Naive thymus-derived CD8-positive, alpha-beta T cell (primary cell): Measurements from ENCODE around the gene DIP2A. TPM values are rescaled to one million over a fixed set of nuclear protein-coding genes. Genes with fewer than 3 reads are reported as not detected.
A peak's percentile ranks its signal among the peaks of the same experiment; 100 is the strongest.

ENCODE experiments used
- ATAC-seq, 2 donors: fragments of 150-1000 bp; cut with Tn5 transposase in 1 of 2; sonication (Bioruptor Pico), chemical (Tn5 transposase) in 1 of 2; 1 replicate in 1 of 2; 2 replicates in 1 of 2; pipeline ENCODE4 v1.10.0; 2021; ENCODE audit warnings: mild to moderate bottlenecking in 2 of 2, moderate library complexity in 2 of 2
- POLR2A ChIA-PET: fragments of 350-600 bp; sonication (Branson Sonifier 250); formaldehyde crosslinking; loops from one replicate; lab custom pipeline; 2021; ENCODE audit warnings: antibody characterized with exemption; lab: Charles Lee
- DNase-seq, 10 donors: peaks; one replicate each; pipeline versions ENCODE4 v3.0.0 to v3.0.0-alpha.2; 2020 to 2022
- H3K27ac Mint-ChIP-seq, 10 donors: one replicate each; pipeline ENCODE4 v1.8.0; 2020 to 2022; ENCODE audit warnings: mild to moderate bottlenecking in 10 of 10, mixed read lengths in 10 of 10, moderate library complexity in 4 of 10, inconsistent platforms in 1 of 10
- H3K27me3 Mint-ChIP-seq, 5 donors: one replicate each; pipeline ENCODE4 v1.8.0; 2021 to 2022; ENCODE audit warnings: mixed read lengths in 5 of 5
- H3K36me3 Mint-ChIP-seq, 3 donors: one replicate each; pipeline ENCODE4 v1.8.0; 2020 to 2022; ENCODE audit warnings: mixed read lengths in 3 of 3, mild to moderate bottlenecking in 2 of 3, inconsistent platforms in 1 of 3
- H3K4me1 Mint-ChIP-seq, 4 donors: one replicate each; pipeline ENCODE4 v1.8.0; 2021 to 2022; ENCODE audit warnings: mixed read lengths in 4 of 4
- H3K4me3 Mint-ChIP-seq, 10 donors: one replicate each; pipeline ENCODE4 v1.8.0; 2020 to 2022; ENCODE audit warnings: mild to moderate bottlenecking in 10 of 10, mixed read lengths in 10 of 10, moderate library complexity in 6 of 10, inconsistent platforms in 1 of 10
- H3K9me3 Mint-ChIP-seq, 9 donors: one replicate each; pipeline ENCODE4 v1.8.0; 2020 to 2022; ENCODE audit warnings: mixed read lengths in 9 of 9, mild to moderate bottlenecking in 3 of 9, inconsistent platforms in 1 of 9, moderate library complexity in 1 of 9
- polyA plus RNA-seq, 3 donors: library from polyadenylated mRNA; unstranded; fragments of 300-500 nt; fragmentation: Illumina TruSeq; gene quantifications; one replicate each; pipeline ENCODE4 v1.2.3, GENCODE V29; 2021
- total RNA-seq, 8 experiments: library from RNA in 2 of 8; stranded (reverse) in 2 of 8; gene quantifications; one replicate each; pipeline ENCODE4 v1.2.3 and lab custom pipeline; 2021 to 2026

Gene DIP2A, protein sequence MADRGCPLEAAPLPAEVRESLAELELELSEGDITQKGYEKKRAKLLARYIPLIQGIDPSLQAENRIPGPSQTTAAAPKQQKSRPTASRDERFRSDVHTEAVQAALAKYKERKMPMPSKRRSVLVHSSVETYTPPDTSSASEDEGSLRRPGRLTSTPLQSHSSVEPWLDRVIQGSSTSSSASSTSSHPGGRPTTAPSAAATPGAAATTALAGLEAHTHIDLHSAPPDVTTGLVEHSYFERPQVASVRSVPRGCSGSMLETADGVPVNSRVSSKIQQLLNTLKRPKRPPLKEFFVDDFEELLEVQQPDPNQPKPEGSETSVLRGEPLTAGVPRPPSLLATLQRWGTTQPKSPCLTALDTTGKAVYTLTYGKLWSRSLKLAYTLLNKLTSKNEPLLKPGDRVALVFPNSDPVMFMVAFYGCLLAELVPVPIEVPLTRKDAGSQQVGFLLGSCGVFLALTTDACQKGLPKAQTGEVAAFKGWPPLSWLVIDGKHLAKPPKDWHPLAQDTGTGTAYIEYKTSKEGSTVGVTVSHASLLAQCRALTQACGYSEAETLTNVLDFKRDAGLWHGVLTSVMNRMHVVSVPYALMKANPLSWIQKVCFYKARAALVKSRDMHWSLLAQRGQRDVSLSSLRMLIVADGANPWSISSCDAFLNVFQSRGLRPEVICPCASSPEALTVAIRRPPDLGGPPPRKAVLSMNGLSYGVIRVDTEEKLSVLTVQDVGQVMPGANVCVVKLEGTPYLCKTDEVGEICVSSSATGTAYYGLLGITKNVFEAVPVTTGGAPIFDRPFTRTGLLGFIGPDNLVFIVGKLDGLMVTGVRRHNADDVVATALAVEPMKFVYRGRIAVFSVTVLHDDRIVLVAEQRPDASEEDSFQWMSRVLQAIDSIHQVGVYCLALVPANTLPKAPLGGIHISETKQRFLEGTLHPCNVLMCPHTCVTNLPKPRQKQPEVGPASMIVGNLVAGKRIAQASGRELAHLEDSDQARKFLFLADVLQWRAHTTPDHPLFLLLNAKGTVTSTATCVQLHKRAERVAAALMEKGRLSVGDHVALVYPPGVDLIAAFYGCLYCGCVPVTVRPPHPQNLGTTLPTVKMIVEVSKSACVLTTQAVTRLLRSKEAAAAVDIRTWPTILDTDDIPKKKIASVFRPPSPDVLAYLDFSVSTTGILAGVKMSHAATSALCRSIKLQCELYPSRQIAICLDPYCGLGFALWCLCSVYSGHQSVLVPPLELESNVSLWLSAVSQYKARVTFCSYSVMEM (N-terminal part only)
- total RNA-seq (100 to 1,000 TPM; 158 to 163 TPM), polyA plus RNA-seq (10 to 100 TPM; 26.8 to 33.6 (median 28.6) TPM), total RNA-seq (lab: John Stamatoyannopoulos, UW) (55.5 to 408 (median 285) reads per million in 6 experiments)

DNA sequence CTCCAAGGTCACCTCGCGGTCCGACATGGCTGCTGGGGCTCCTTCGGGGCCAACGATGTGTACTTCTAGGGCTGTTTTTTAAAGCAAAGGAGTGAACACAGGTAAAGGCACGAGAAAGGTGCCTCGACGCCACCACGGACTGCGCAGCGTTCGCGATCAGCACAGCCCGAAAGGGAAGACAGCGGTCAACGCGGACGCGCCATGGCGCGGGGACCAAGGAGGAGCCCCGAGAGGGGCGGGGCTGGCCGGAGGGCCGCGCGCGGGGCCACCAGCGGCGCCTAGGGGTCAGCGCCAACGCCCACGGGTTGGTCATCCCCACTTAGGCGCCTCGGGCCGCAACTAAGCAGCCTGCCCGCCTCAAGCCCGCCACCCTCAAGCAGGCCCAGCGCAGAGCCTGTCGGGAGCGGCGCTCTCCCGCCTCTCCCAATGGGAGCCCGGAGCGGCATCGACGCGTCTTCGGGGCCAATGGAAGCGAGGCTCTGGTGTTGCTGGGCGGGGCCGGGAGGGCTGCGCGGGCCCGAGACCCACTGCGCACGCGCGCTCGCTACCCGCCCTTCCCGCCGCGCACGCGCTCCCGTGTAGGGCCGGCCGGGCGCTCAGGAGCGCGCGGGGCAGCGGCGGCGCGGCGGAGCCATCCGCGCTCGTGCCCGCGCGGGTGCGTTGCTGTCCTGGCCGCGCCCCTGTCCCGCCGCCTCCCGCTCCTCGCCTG, at the start of gene DIP2A:
TSS of gene DIP2A (plus strand) at position 577 of the 709 bp plus-strand sequence. CDS start 241 bp downstream, outside the sequence.
- peak within 1 kb of the TSS; percentile 78 to 98 (median 96) for H3K27ac Mint-ChIP-seq
- no peaks in the 10 kb centered on the region for H3K27me3 Mint-ChIP-seq
- H3K4me3 Mint-ChIP-seq, result peak within 1 kb of the TSS; percentile 89 to 97 (median 92)
- peaks cover 0 to 27% (median 0%) of the 10 kb centered on the region in 3 donors for H3K36me3 Mint-ChIP-seq
- DNase-seq, result peak; percentile 85 to 98 (median 94)
- peak; percentile 96 to 97 for ATAC-seq
- H3K9me3 Mint-ChIP-seq, result no peaks in the 10 kb centered on the region
- POLR2A ChIA-PET, result interaction anchor here (0.6 to 4.5 kb wide), 17 partner anchors 13 to 315 kb away, joined by 3 to 41 read pairs (median 6); partner anchors contain the start of genes C21orf58, PCNT and PRMT2
- H3K4me1 Mint-ChIP-seq, result peaks cover 21 to 67% (median 58%) of the 10 kb centered on the region in 4 donors

DNA sequence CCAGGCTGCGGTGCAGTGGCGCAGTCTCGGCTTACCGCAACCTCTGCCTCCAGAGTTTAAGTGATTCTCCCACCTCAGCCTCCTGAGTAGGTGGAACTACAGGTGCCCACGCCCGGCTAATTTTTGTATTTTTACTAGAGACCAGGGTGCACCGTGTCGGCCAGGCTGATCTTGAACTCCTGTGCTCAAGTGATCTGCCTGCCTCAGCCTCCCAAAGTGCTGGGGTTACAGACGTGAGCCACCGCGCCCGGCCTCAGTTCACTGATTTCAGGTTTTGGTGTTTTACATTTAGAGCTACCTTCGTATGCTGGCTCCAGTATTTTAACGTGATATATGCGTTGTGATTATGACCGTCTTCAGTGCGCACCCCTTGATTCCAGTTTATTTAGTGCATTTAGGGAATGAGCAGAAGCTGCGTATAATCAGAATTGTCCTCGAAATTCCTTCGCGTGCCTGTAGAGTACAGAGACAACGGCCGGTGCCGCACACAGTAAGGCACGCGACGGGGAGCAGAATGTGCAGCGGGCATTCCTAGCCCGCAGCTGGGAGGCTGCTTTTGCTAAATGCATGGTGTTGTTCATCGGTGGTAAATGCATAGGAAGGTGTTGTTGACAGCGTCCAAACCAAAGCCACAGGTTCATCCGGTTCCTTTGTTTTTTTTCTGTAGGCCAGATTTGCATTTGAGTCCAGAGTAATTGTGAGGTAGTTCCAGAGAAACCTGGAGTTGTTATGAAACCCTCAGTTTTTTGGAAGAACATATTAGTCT, 48.9 kb upstream of the DIP2A start:
- Mint-ChIP-seq H3K36me3 (peaks cover 0 to 34% (median 9%) of the 10 kb centered on the region in 3 donors), H3K9me3 (no peaks in the 10 kb centered on the region), H3K27ac (peak overlapping the region in 1 of 10 donors; percentile 12), H3K27me3 (no peaks in the 10 kb centered on the region), H3K4me3 (no peak overlapping the region), H3K4me1 (peaks cover 0 to 7% (median 3%) of the 10 kb centered on the region in 4 donors)
- DNase-seq (no peak), ATAC-seq (no peak)
- POLR2A ChIA-PET, result interaction anchor here (0.7 kb wide), 1 partner anchor 23 kb away, joined by 4 read pairs; no protein-coding TSS in a partner anchor

DNA sequence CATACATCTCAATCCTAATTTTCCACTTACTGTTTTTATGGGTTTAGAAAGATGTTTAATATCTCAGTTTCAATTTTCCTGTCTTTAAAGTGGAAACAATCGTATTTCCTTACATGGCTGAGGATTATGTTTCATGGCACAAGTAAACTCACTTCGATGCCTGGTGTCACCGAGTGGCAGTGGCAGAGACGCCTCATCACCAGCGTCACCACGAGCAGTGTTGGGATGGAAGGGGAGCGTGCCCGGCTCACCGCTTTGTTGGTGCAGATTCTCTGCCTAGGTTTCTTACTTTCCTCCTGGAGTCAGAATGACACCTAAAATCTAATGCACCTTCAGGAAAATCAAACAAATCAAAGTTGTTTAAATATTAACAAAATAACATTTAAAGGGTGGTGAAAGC, 48.2 kb upstream of the DIP2A start:
- no peak overlapping the region for H3K4me3 Mint-ChIP-seq
- peak in 1 of 10 donors; percentile 15 for DNase-seq
- peaks cover 0 to 7% (median 3%) of the 10 kb centered on the region in 4 donors for H3K4me1 Mint-ChIP-seq
- H3K36me3 Mint-ChIP-seq, result peaks cover 0 to 30% (median 9%) of the 10 kb centered on the region in 3 donors
- H3K27ac Mint-ChIP-seq, result no peak overlapping the region
- no peaks in the 10 kb centered on the region for H3K27me3 Mint-ChIP-seq
- POLR2A ChIA-PET, result interaction anchor here (1.5 kb wide), 1 partner anchor 17 kb away, joined by 3 read pairs; no protein-coding TSS in a partner anchor
- H3K9me3 Mint-ChIP-seq, result no peaks in the 10 kb centered on the region
- no peak for ATAC-seq

DNA sequence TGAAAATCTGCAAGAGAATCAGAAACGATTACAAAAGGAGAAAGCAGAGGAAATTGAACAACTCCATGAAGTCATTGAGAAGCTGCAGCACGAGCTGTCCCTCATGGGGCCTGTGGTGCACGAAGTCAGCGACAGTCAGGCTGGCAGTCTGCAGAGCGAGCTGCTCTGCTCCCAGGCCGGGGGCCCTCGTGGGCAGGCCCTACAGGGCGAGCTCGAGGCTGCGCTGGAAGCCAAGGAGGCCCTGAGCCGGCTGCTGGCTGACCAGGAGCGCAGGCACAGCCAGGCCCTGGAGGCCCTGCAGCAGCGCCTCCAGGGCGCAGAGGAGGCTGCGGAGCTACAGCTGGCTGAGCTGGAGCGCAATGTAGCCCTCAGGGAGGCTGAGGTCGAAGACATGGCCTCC, 47.5 kb upstream of the DIP2A start:
- ATAC-seq (no peak), DNase-seq (peak in 1 of 10 donors; percentile 45)
- POLR2A ChIA-PET, result interaction anchor here (1.5 kb wide), 1 partner anchor 16 kb away, joined by 3 read pairs; no protein-coding TSS in a partner anchor
- Mint-ChIP-seq H3K9me3 (no peaks in the 10 kb centered on the region), H3K4me3 (no peak overlapping the region), H3K4me1 (peaks cover 0 to 7% (median 3%) of the 10 kb centered on the region in 4 donors), H3K27me3 (no peaks in the 10 kb centered on the region), H3K36me3 (peaks cover 0 to 37% (median 13%) of the 10 kb centered on the region in 3 donors), H3K27ac (no peak overlapping the region)

DNA sequence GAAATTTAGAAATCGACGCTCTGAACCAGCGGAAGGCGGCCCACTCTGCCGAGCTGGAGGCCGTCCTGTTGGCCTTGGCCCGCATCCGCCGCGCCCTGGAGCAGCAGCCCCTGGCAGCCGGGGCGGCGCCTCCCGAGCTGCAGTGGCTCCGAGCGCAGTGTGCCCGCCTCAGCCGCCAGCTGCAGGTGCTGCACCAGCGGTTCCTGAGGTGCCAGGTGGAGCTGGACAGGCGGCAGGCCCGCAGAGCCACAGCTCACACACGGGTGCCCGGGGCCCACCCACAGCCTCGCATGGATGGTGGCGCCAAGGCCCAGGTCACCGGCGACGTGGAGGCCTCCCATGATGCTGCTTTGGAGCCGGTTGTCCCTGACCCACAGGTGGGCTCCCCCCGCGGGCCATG, 47.0 kb upstream of the DIP2A start:
- Mint-ChIP-seq H3K4me1 (peaks cover 0 to 7% (median 3%) of the 10 kb centered on the region in 4 donors), H3K36me3 (peaks cover 0 to 39% (median 15%) of the 10 kb centered on the region in 3 donors), H3K27me3 (no peaks in the 10 kb centered on the region), H3K9me3 (no peaks in the 10 kb centered on the region), H3K4me3 (no peak overlapping the region), H3K27ac (peak overlapping the region in 1 of 10 donors; percentile 63)
- no peak for ATAC-seq
- POLR2A ChIA-PET, result interaction anchor here (1.5 kb wide), 1 partner anchor 16 kb away, joined by 3 read pairs; no protein-coding TSS in a partner anchor
- peak in 1 of 10 donors; percentile 30 for DNase-seq

DNA sequence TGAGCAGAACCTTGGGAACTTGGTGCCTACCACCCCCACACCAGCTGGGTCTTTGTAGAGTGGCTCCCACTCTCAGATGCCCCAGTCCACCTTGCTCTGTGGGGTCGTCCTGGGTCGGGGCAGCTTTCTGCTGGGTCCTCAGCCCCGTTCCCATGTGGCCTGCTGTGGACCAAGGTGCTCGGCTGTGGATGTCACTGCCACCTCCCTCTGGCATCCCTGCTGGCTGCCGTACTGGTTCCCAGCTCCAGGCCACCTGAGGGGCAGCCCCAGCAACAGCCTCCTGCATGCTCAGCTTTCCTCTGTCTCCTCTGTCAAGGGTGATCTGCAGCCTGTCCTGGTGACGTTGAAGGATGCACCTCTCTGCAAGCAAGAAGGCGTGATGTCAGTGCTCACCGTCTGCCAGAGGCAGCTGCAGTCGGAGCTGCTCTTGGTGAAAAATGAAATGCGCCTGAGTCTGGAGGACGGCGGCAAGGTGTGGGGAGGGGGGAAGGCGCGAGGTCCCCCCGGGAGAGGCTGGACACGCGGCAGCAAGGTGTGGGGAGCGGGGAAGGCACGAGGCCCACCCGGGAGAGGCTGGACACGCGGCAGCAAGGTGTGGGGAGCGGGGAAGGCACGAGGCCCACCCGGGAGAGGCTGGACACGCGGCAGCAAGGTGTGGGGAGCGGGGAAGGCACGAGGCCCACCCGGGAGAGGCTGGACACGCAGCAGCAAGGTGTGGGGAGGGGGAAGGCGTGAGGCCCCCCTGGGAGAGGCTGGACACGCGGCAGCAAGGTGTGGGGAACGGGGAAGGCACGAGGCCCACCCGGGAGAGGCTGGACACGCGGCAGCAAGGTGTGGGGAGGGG, 45.9 kb upstream of the DIP2A start:
- Mint-ChIP-seq H3K4me3 (no peak overlapping the region), H3K36me3 (peaks cover 0 to 37% (median 15%) of the 10 kb centered on the region in 3 donors), H3K4me1 (peaks cover 0 to 3% (median under 1%) of the 10 kb centered on the region in 4 donors), H3K27ac (peak overlapping the region in 1 of 10 donors; percentile 63), H3K9me3 (no peaks in the 10 kb centered on the region), H3K27me3 (no peaks in the 10 kb centered on the region)
- ATAC-seq, result no peak
- peak in 1 of 10 donors; percentile 45 for DNase-seq
- POLR2A ChIA-PET, result interaction anchor here (0.6 to 1.3 kb wide), 2 partner anchors 10 to 14 kb away, joined by 4 to 5 read pairs; no protein-coding TSS in a partner anchor

DNA sequence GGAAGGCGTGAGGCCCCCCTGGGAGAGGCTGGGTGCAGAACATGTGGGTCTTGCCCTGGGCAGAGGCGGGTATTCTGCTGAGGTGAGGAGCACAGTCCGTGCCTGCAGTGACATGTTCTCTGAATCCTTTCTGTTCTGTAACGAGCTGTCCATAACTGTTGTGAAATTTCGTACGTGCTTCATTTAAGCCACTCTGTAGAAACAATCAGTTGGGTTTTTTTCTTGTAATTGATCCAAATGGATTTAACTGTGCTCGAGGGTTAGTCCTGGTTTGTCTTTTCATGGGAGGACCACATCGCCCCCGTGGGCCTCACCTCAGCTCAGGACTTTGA, 45.4 kb upstream of the DIP2A start:
- peaks cover 0 to 39% (median 18%) of the 10 kb centered on the region in 3 donors for H3K36me3 Mint-ChIP-seq
- POLR2A ChIA-PET, result interaction anchor here (1.3 kb wide), 1 partner anchor 9 kb away, joined by 4 read pairs; no protein-coding TSS in a partner anchor

DNA sequence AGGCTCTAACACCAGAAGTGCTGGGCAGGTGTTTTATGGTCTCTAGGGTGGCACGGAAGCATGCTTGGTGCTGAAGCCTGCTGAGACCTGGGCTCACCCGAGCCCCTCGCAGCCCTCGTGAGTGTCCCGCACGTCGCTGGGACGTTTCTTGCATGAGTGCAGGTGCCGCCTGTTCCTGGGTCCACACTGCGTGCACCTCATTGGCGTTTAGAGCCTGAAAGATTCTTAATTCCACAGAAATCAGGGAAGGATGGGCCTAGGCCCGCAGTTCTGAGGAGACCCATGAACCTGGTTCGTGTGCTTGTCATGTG, 43.8 kb upstream of the DIP2A start:
- DNase-seq (peak in 1 of 10 donors; percentile 4), ATAC-seq (no peak)
- Mint-ChIP-seq H3K27me3 (no peaks in the 10 kb centered on the region), H3K4me3 (no peak overlapping the region), H3K4me1 (peaks cover 0 to 3% (median 0%) of the 10 kb centered on the region in 4 donors), H3K36me3 (peaks cover 0 to 49% (median 19%) of the 10 kb centered on the region in 3 donors), H3K9me3 (no peaks in the 10 kb centered on the region), H3K27ac (no peak overlapping the region)
- POLR2A ChIA-PET, result no interaction called here

More for the DNA sequence above, 45.4 kb upstream of the DIP2A start:
- Mint-ChIP-seq H3K4me1 (peaks cover 0 to 3% (median under 1%) of the 10 kb centered on the region in 4 donors), H3K27me3 (no peaks in the 10 kb centered on the region), H3K4me3 (no peak overlapping the region), H3K27ac (no peak overlapping the region), H3K9me3 (no peaks in the 10 kb centered on the region)
- DNase-seq, result no peak
- ATAC-seq, result no peak

DNA sequence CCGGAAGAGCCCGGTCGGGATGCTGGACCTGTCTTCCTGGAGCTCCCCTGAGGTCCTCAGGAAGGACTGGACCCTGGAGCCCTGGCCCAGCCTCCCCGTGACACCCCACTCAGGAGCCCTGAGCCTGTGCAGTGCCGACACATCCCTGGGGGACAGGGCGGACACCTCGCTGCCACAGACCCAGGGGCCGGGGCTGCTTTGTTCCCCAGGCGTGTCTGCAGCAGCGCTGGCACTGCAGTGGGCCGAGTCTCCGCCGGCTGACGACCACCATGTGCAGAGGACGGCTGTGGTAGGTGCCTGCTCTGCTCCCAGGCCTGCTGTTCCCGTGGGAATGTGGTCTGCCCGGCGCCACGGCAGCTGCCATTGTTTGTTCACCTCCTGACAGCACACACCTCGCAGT, 42.1 kb upstream of the DIP2A start:
- Mint-ChIP-seq H3K27me3 (no peaks in the 10 kb centered on the region), H3K36me3 (peaks cover 0 to 46% (median 21%) of the 10 kb centered on the region in 3 donors), H3K4me1 (peaks cover 0 to 3% (median 2%) of the 10 kb centered on the region in 4 donors), H3K27ac (peak overlapping the region in 1 of 10 donors; percentile 58), H3K4me3 (no peak overlapping the region), H3K9me3 (no peaks in the 10 kb centered on the region)
- DNase-seq (peak in 1 of 10 donors; percentile 16), ATAC-seq (no peak)
- POLR2A ChIA-PET, result interaction anchor here (0.7 kb wide), 1 partner anchor 12 kb away, joined by 3 read pairs; no protein-coding TSS in a partner anchor
